GM10266 (cell line): ENCODE measurements around the gene SKAP1.
"Not testable (repeated sequence)": the region's sequence is repeated elsewhere in the genome, so short reads cannot be mapped to it uniquely, and the experiment has no call there.

Source experiments
- DNase-seq: peaks from one replicate; pipeline ENCODE4 v3.0.0; 2012; ENCODE audit errors: extremely low spot score
- TF ChIP-seq, protein P1 (sequence below): IDR thresholded peaks from 2 replicates; pipeline ENCODE4 v1.5.1; 2012; ENCODE audit warnings: mild to moderate bottlenecking, low read depth; ENCODE audit not compliant: control insufficient read depth, insufficient read depth; ENCODE audit errors: missing control alignments

The SKAP1 gene

DNA sequence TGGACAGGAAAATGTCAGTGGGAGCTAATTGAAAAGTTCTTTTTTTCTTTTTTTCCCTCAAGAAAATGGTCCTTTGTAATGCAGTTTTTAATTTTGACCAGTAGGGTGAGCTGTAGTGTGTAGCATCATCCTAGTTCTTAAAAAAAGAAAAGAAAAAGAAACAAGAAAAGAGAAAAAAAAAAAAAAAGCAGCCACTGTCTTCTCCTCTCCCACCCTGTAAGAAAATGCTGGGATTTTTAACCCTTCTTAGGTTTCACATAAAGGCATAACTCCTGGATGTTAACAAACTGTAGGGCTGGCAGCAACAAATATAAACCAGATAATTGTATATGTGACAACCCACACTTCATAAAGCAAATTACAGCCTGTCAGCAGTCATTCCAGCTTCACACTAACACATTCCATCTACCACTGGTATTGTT, 78.1 kb downstream of the SKAP1 start:
- TF ChIP-seq, protein P1, sequence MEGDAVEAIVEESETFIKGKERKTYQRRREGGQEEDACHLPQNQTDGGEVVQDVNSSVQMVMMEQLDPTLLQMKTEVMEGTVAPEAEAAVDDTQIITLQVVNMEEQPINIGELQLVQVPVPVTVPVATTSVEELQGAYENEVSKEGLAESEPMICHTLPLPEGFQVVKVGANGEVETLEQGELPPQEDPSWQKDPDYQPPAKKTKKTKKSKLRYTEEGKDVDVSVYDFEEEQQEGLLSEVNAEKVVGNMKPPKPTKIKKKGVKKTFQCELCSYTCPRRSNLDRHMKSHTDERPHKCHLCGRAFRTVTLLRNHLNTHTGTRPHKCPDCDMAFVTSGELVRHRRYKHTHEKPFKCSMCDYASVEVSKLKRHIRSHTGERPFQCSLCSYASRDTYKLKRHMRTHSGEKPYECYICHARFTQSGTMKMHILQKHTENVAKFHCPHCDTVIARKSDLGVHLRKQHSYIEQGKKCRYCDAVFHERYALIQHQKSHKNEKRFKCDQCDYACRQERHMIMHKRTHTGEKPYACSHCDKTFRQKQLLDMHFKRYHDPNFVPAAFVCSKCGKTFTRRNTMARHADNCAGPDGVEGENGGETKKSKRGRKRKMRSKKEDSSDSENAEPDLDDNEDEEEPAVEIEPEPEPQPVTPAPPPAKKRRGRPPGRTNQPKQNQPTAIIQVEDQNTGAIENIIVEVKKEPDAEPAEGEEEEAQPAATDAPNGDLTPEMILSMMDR: peak; percentile 65
- DNase-seq: peak; percentile 16

GRCh38 chr17:48348352-48348751, 81.7 kb downstream of the SKAP1 start:
- TF ChIP-seq, protein P1: no peak
- DNase-seq: no peak

- TF ChIP-seq, protein P1: no peak
- no peak for DNase-seq
Measured at GRCh38 chr17:48347177-48347576, 82.8 kb downstream of the SKAP1 start.

GRCh38 chr17:48344251-48344650, 85.8 kb downstream of the SKAP1 start:
- TF ChIP-seq, protein P1: no peak
- no peak for DNase-seq

DNA sequence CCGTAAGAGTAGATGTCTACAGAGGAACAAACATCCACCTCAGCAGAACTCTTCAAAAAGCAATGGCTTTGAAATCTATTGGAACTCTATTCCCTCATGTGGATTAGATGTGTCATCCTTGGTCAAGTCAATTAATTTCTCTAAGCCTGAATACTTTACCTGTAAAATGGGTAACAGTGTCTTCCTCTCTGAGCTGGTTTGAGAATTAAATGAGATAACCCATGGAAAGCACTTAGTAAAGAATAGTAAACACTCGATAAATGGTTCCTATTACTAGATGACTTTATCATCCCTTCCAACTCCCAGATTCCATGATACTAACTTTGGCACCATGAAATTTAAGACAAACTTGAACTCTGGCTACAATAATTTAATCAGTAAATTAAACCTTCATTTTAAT, 89.1 kb downstream of the SKAP1 start:
- TF ChIP-seq, protein P1: no peak
- DNase-seq: no peak

GRCh38 chr17:48338720-48339119, 91.3 kb downstream of the SKAP1 start:
- TF ChIP-seq, protein P1: no peak
- DNase-seq: no peak

DNA sequence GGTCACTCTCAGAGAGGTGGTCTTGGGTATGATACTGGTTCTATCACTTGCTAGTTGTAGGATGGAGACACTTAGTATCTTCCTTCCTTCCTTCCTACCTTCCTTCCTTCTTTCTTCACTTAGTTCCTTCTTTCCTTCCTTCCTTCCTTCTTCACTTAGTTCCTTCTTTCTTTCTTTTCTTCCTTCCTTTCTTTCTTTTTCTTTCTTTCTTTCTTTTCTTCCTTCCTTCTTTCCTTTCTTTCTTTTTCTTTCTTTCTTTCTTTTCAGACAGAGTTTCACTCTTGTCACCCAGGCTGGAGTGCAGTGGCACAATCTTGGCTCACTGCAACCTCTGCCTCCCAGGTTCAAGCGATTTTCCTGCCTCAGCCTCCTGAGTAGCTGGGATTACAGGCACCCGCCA, 92.1 kb downstream of the SKAP1 start:
- not testable (repeated sequence) for DNase-seq

DNA sequence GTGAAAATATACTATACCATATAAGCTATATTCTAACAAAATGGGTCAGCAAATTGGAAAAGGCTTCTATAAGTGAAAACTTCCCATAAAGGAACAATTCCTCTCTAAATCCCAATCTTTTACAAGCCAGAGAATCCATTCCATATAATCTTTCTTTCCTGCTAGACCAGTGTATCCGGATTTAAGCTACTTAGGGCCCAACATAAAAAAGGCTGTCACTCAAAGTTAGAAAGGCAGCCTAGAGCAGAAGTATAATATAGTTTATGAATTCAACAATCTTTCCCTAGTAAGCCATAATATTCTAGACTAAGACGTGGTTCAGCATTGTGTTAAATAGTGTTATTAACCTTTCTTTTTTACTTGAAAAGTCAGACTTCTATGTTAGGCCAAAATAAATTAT, 93.0 kb downstream of the SKAP1 start:
- TF ChIP-seq, protein P1: no peak
- no peak for DNase-seq
